Right atrium auricular region (tissue), 2 donors: ENCODE measurements around the gene CCDC192. TPM values are rescaled to one million over a fixed set of nuclear protein-coding genes. Genes with fewer than 3 reads are reported as not detected.

Experiments
- DNase-seq: peaks from one replicate; pipeline ENCODE4 v3.0.0-alpha.2; 2019; ENCODE audit warnings: low spot score
- H3K27ac ChIP-seq, 2 donors: fragments of 200-600 bp; sonication (generic); 1 replicate in 1 of 2; 2 replicates in 1 of 2; pipeline ENCODE4 v1.5.1; 2016 to 2019
- H3K27me3 ChIP-seq, 2 donors: fragments of 200-600 bp; sonication (generic); one replicate each; pipeline versions ENCODE4 v1.5.1 to v1.6.0; 2017 to 2019
- H3K36me3 ChIP-seq: fragments of 200-600 bp; sonication (generic); one replicate; pipeline ENCODE4 v1.5.1; 2016
- H3K4me1 ChIP-seq, 2 donors: fragments of 200-600 bp; sonication (generic); one replicate each; pipeline versions ENCODE4 v1.5.1 to v1.6.0; 2017 to 2019
- H3K4me3 ChIP-seq, 2 donors: fragments of 200-600 bp; sonication (generic); 1 replicate in 1 of 2; 2 replicates in 1 of 2; pipeline ENCODE4 v1.5.1; 2017 to 2019; ENCODE audit warnings: mild to moderate bottlenecking in 1 of 2, moderate library complexity in 1 of 2
- H3K9me3 ChIP-seq, 2 donors: fragments of 200-600 bp; sonication (generic); one replicate each; pipeline ENCODE4 v1.5.1; 2019
- CTCF ChIP-seq, 2 donors: fragments of 200-600 bp; sonication (generic); IDR thresholded peaks; one replicate each; pipeline ENCODE4 v1.5.1; 2019; ENCODE audit warnings: antibody characterized with exemption in 2 of 2
- total RNA-seq, 2 donors: library from RNA; depleted of rRNA; stranded (reverse); fragments of >200 nt; gene quantifications; one replicate each; pipeline ENCODE4 v1.1.0, GENCODE V29; 2016

The CCDC192 gene
- total RNA-seq, 2 donors from 2014 or later, result not detected

- H3K27ac ChIP-seq, result no peak overlapping the region
- H3K4me3 ChIP-seq, result no peak overlapping the region
- TF ChIP-seq CTCF (IDR thresholded peaks at IDR 0.05), result no peak
- H3K36me3 ChIP-seq, result no peaks in the 10 kb centered on the region
- H3K4me1 ChIP-seq, result no peaks in the 10 kb centered on the region
- DNase-seq, result no peak
- no peaks in the 10 kb centered on the region for H3K9me3 ChIP-seq
- H3K27me3 ChIP-seq, result no peaks in the 10 kb centered on the region
Observed at GRCh38 chr5:127923804-127924570, 220.8 kb downstream of the CCDC192 start.

GRCh38 chr5:127924606-127925005 lies 221.4 kb downstream of the CCDC192 start:
- no peak overlapping the region for H3K27ac ChIP-seq
- DNase-seq, result no peak
- H3K9me3 ChIP-seq, result no peaks in the 10 kb centered on the region
- H3K36me3 ChIP-seq, result no peaks in the 10 kb centered on the region
- no peak overlapping the region for H3K4me3 ChIP-seq
- no peaks in the 10 kb centered on the region for H3K4me1 ChIP-seq
- H3K27me3 ChIP-seq, result no peaks in the 10 kb centered on the region
- TF ChIP-seq CTCF (IDR thresholded peaks at IDR 0.05), result no peak

GRCh38 chr5:127925916-127926315 lies 222.7 kb downstream of the CCDC192 start:
- no peaks in the 10 kb centered on the region for H3K27me3 ChIP-seq
- DNase-seq, result no peak
- no peaks in the 10 kb centered on the region for H3K36me3 ChIP-seq
- TF ChIP-seq CTCF (IDR thresholded peaks at IDR 0.05), result no peak
- H3K27ac ChIP-seq, result no peak overlapping the region
- H3K4me3 ChIP-seq, result no peak overlapping the region
- H3K4me1 ChIP-seq, result no peaks in the 10 kb centered on the region
- no peaks in the 10 kb centered on the region for H3K9me3 ChIP-seq

- no peak overlapping the region for H3K27ac ChIP-seq
Observed at GRCh38 chr5:127926974-127927373, 223.8 kb downstream of the CCDC192 start.

GRCh38 chr5:127928053-127928452 lies 224.9 kb downstream of the CCDC192 start:
- Histone ChIP-seq H3K27me3 (no peaks in the 10 kb centered on the region), H3K4me1 (no peaks in the 10 kb centered on the region), H3K36me3 (no peaks in the 10 kb centered on the region), H3K9me3 (no peaks in the 10 kb centered on the region), H3K27ac (no peak overlapping the region), H3K4me3 (no peak overlapping the region)
- TF ChIP-seq CTCF (IDR thresholded peaks at IDR 0.05), result no peak
- no peak for DNase-seq

More at GRCh38 chr5:127926974-127927373, 223.8 kb downstream of the CCDC192 start:
- Histone ChIP-seq H3K4me1 (no peaks in the 10 kb centered on the region), H3K4me3 (no peak overlapping the region), H3K27me3 (no peaks in the 10 kb centered on the region), H3K36me3 (no peaks in the 10 kb centered on the region), H3K9me3 (no peaks in the 10 kb centered on the region)
- no peak for TF ChIP-seq CTCF (IDR thresholded peaks at IDR 0.05)
- no peak for DNase-seq

- H3K36me3 ChIP-seq, result no peaks in the 10 kb centered on the region
- DNase-seq, result no peak
- no peaks in the 10 kb centered on the region for H3K9me3 ChIP-seq
- no peak for TF ChIP-seq CTCF (IDR thresholded peaks at IDR 0.05)
- no peaks in the 10 kb centered on the region for H3K4me1 ChIP-seq
- H3K4me3 ChIP-seq, result no peak overlapping the region
- H3K27me3 ChIP-seq, result no peaks in the 10 kb centered on the region
- H3K27ac ChIP-seq, result no peak overlapping the region
Observed at GRCh38 chr5:127930311-127930710, 227.1 kb downstream of the CCDC192 start.
